Neural cell (in vitro differentiated cells): ENCODE data around the gene SIRPG.
"Not testable (repeated sequence)": the region's sequence is repeated elsewhere in the genome, so short reads cannot be mapped to it uniquely, and the experiment has no call there.

Experiments used
- EP300 ChIP-seq: fragments of 450-650 bp; conservative IDR thresholded peaks from 2 replicates; pipeline ENCODE4 v1.6.1; 2014; ENCODE audit warnings: antibody characterized with exemption, mild to moderate bottlenecking, moderate library complexity; ENCODE audit not compliant: poor library complexity, severe bottlenecking
- EZH2 ChIP-seq: fragments of 200-600, 300-800 bp; shearing (Covaris generic), sonication (generic); IDR thresholded peaks from 2 replicates; pipeline ENCODE4 v1.6.1; 2014; ENCODE audit warnings: antibody characterized with exemption, low read length, borderline replicate concordance, mild to moderate bottlenecking; ENCODE audit not compliant: insufficient read depth, poor library complexity, severe bottlenecking
- MXI1 ChIP-seq: fragments of 450-650 bp; conservative IDR thresholded peaks from 2 replicates; pipeline ENCODE4 v1.6.1; 2014; ENCODE audit warnings: antibody characterized with exemption, mild to moderate bottlenecking; ENCODE audit not compliant: poor library complexity, severe bottlenecking
- POLR2AphosphoS5 ChIP-seq: IDR thresholded peaks from 2 replicates; pipeline ENCODE4 v1.6.1; 2012
- RAD21 ChIP-seq: fragments of 450-650 bp; conservative IDR thresholded peaks from 2 replicates; pipeline ENCODE4 v1.6.1; 2014; ENCODE audit warnings: antibody characterized with exemption, mild to moderate bottlenecking, moderate library complexity
- SMC3 ChIP-seq: fragments of 450-650 bp; conservative IDR thresholded peaks from 2 replicates; pipeline ENCODE4 v1.6.1; 2014; ENCODE audit warnings: antibody characterized with exemption, mild to moderate bottlenecking, moderate library complexity; ENCODE audit not compliant: poor library complexity
- TAF1 ChIP-seq: IDR thresholded peaks from 2 replicates; pipeline ENCODE4 v1.6.1; 2012; ENCODE audit warnings: low read depth
- TF ChIP-seq, protein P1 (sequence below): fragments of 450-650 bp; IDR thresholded peaks from 2 replicates; pipeline ENCODE4 v1.5.1; 2014; ENCODE audit warnings: antibody characterized with exemption, mild to moderate bottlenecking, moderate library complexity; ENCODE audit not compliant: poor library complexity, severe bottlenecking
- TF ChIP-seq, protein P2 (sequence below): IDR thresholded peaks from 2 replicates; pipeline ENCODE4 v1.6.1; 2012; ENCODE audit warnings: borderline replicate concordance

DNA sequence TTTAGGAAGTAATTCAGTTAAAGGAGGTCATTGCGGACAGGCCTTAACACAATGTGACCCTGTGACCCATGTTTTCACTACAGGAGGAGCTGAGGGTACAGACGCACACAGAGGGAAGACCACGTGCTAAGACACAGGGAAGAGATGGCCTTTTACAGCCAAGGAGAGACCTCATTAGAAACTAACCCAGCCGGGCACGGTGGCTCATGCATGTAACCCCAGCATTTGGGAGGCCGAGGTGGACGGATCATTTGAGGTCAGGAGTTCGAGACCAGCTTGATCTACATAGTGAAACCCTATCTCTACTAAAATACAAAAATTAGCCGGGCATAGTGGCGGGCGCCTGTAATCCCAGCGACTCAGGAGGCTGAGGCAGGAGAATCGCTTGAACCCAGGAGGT lies 49.3 kb upstream of the SIRPG start:
- TF ChIP-seq EP300, MXI1, EZH2, SMC3, POLR2AphosphoS5, RAD21, TAF1: not testable (repeated sequence)
- TF ChIP-seq, protein P1, sequence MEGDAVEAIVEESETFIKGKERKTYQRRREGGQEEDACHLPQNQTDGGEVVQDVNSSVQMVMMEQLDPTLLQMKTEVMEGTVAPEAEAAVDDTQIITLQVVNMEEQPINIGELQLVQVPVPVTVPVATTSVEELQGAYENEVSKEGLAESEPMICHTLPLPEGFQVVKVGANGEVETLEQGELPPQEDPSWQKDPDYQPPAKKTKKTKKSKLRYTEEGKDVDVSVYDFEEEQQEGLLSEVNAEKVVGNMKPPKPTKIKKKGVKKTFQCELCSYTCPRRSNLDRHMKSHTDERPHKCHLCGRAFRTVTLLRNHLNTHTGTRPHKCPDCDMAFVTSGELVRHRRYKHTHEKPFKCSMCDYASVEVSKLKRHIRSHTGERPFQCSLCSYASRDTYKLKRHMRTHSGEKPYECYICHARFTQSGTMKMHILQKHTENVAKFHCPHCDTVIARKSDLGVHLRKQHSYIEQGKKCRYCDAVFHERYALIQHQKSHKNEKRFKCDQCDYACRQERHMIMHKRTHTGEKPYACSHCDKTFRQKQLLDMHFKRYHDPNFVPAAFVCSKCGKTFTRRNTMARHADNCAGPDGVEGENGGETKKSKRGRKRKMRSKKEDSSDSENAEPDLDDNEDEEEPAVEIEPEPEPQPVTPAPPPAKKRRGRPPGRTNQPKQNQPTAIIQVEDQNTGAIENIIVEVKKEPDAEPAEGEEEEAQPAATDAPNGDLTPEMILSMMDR = not testable (repeated sequence)
- TF ChIP-seq, protein P2, sequence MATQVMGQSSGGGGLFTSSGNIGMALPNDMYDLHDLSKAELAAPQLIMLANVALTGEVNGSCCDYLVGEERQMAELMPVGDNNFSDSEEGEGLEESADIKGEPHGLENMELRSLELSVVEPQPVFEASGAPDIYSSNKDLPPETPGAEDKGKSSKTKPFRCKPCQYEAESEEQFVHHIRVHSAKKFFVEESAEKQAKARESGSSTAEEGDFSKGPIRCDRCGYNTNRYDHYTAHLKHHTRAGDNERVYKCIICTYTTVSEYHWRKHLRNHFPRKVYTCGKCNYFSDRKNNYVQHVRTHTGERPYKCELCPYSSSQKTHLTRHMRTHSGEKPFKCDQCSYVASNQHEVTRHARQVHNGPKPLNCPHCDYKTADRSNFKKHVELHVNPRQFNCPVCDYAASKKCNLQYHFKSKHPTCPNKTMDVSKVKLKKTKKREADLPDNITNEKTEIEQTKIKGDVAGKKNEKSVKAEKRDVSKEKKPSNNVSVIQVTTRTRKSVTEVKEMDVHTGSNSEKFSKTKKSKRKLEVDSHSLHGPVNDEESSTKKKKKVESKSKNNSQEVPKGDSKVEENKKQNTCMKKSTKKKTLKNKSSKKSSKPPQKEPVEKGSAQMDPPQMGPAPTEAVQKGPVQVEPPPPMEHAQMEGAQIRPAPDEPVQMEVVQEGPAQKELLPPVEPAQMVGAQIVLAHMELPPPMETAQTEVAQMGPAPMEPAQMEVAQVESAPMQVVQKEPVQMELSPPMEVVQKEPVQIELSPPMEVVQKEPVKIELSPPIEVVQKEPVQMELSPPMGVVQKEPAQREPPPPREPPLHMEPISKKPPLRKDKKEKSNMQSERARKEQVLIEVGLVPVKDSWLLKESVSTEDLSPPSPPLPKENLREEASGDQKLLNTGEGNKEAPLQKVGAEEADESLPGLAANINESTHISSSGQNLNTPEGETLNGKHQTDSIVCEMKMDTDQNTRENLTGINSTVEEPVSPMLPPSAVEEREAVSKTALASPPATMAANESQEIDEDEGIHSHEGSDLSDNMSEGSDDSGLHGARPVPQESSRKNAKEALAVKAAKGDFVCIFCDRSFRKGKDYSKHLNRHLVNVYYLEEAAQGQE = not testable (repeated sequence)
